Measurements from ENCODE around the gene MRPL34. TPM values are rescaled to one million over a fixed set of nuclear protein-coding genes. Genes with fewer than 3 reads are reported as not detected.

The MRPL34 gene
- total and polyA plus RNA-seq, 9 of the 15 experiments (the other 6 are each of a cell fraction or from before 2014, with no cell fraction given), result 11.5 to 256 (median 72.5) TPM

DNA sequence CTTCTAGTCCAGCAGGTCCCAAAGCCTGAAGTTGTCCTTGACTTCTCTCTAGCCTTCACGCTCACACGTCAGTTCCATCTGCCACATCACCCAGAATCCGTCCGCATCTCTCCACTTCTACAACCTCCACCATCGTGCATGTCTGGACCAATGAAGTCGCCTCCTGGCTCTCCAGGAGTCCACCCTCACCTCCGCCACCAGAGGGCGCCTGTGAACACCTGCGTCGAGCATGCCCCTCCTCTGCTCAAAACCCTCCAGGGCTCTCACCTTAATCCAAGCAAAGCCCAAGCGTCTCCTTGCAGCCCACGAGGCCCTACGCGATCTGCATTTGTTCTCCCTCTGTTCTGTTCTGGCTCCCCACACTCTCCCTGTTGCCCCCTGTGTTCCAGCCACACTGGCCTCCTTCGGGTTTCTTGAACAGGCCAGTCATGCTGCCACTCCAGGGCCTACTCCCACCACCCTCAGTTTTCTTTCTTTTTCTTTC, 44.8 kb upstream of the MRPL34 start (continued):
- no peak for TF ChIP-seq GTF3C2 (IDR thresholded peaks at IDR 0.05; ENCODE audit: borderline replicate concordance, extremely low read depth, insufficient read length)
- TF ChIP-seq, protein P1, sequence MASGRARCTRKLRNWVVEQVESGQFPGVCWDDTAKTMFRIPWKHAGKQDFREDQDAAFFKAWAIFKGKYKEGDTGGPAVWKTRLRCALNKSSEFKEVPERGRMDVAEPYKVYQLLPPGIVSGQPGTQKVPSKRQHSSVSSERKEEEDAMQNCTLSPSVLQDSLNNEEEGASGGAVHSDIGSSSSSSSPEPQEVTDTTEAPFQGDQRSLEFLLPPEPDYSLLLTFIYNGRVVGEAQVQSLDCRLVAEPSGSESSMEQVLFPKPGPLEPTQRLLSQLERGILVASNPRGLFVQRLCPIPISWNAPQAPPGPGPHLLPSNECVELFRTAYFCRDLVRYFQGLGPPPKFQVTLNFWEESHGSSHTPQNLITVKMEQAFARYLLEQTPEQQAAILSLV (tag; IDR thresholded peaks at IDR 0.05), result no peak
- no peak for TF ChIP-seq ZNF696 (CRISPR knock-in tag; conservative IDR thresholded peaks at IDR 0.05)
- no peak for TF ChIP-seq PBX2 (CRISPR knock-in tag; IDR thresholded peaks at IDR 0.05; ENCODE audit: low read depth)
- no peak for TF ChIP-seq PBX2 (tag; conservative IDR thresholded peaks at IDR 0.05; ENCODE audit: low read depth)
- TF ChIP-seq MECOM (CRISPR knock-in tag; IDR thresholded peaks at IDR 0.05), result no peak
- no peak for TF ChIP-seq SMARCC2 (IDR thresholded peaks at IDR 0.05; ENCODE audit: low read depth)
- peak; percentile 34 to 92; a peak in 3 of 4 replicates for TF ChIP-seq RCOR1 (IDR thresholded peaks at IDR 0.05; ENCODE audit: borderline replicate concordance in 1 of 2, low read depth in 2 of 2, low read length in 2 of 2)
- no peak for TF ChIP-seq PTRF (tag; IDR thresholded peaks at IDR 0.05)
- no peak for TF ChIP-seq ELF2 (CRISPR knock-in tag; IDR thresholded peaks at IDR 0.05)
- TF ChIP-seq CHD1 (IDR thresholded peaks at IDR 0.05; ENCODE audit: low read length), result no peak
- TF ChIP-seq SP1 (CRISPR knock-in tag; IDR thresholded peaks at IDR 0.05), result peak; percentile 50; the same call in 1 of the 2 replicates
- TF ChIP-seq SRSF9 (IDR thresholded peaks at IDR 0.05; ENCODE audit: borderline replicate concordance, low read depth, low read length), result no peak
- no peak for TF ChIP-seq TRIM25 (IDR thresholded peaks at IDR 0.05; ENCODE audit: borderline replicate concordance)
- peak; percentile 46; the same call in 1 of the 2 replicates for TF ChIP-seq HCFC1 (IDR thresholded peaks at IDR 0.05; ENCODE audit: low read depth, low read length)
- no peak for TF ChIP-seq SRSF3 (IDR thresholded peaks at IDR 0.05; ENCODE audit: insufficient read depth, low read length)
- no peak for TF ChIP-seq GABPB2 (CRISPR knock-in tag; conservative IDR thresholded peaks at IDR 0.05)
- TF ChIP-seq CBX5 (IDR thresholded peaks at IDR 0.05; ENCODE audit: borderline replicate concordance, low read depth), result no peak
- no peak for TF ChIP-seq ZNF79 (CRISPR knock-in tag; IDR thresholded peaks at IDR 0.05; ENCODE audit: low read depth)
- TF ChIP-seq POLR2A (conservative IDR thresholded peaks at IDR 0.05), result 0 out of 2 replicates have a peak, but pooled peaks have one; percentile 37
- TF ChIP-seq PURB (CRISPR knock-in tag; IDR thresholded peaks at IDR 0.05; ENCODE audit: low read depth), result no peak
- TF ChIP-seq KLF1 (tag; IDR thresholded peaks at IDR 0.05), result no peak

Data from K562 (cell line).